Adipose tissue (tissue), 3 donors: ENCODE data around the gene MIB2. TPM values are rescaled to one million over a fixed set of nuclear protein-coding genes. Genes with fewer than 3 reads are reported as not detected.
"Not testable (repeated sequence)": the region's sequence is repeated elsewhere in the genome, so short reads cannot be mapped to it uniquely, and the experiment has no call there.

Source experiments
- H3K27ac ChIP-seq: one replicate; pipeline ENCODE4 v1.5.1; 2013; ENCODE audit warnings: low read depth, low read length
- WGBS, 3 donors: extraction: QIAGEN DNeasy Blood & Tissue Kit; methylation state at CpG; one replicate each; pipeline ENCODE4 v1.1.7; 2013; 5-methylcytosine and 5-hydroxymethylcytosine counted together
- polyA plus RNA-seq, 3 donors: library from polyadenylated mRNA; stranded (reverse); fragments of 200-250 nt; gene quantifications; one replicate each; pipeline ENCODE4 v1.2.3, GENCODE V29; 2013
- donor health status: healthy with polysubstance abuse.
- donor health status: Bipolar disorder and iron deficiency.
- donor health status: healthy.

Gene MIB2
- polyA plus RNA-seq, 3 donors: 37.0 to 65.3 (median 41.8) TPM

DNA sequence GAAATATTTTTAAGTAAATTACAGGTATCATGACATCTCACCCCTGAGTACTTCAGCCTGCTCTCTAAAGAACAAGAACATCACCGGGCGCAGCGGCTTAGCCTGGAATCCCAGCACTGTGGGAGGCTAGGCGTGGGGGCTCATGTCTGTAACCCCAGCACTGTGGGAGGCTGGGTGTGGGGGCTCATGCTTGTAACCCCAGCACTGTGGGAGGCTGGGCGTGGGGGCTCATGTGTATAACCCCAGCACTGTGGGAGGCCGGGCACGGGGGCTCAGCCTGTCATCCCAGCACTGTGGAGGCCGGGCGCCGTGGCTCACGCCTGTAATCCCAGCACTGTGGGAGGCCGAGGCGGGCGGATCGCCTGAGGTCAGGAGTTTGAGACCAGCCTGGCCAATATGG, 51.2 kb downstream of the MIB2 start:
- WGBS, 3 donors: 95 to 97% (median 97%) methylated on average over 15 of the region's 15 CpGs

DNA sequence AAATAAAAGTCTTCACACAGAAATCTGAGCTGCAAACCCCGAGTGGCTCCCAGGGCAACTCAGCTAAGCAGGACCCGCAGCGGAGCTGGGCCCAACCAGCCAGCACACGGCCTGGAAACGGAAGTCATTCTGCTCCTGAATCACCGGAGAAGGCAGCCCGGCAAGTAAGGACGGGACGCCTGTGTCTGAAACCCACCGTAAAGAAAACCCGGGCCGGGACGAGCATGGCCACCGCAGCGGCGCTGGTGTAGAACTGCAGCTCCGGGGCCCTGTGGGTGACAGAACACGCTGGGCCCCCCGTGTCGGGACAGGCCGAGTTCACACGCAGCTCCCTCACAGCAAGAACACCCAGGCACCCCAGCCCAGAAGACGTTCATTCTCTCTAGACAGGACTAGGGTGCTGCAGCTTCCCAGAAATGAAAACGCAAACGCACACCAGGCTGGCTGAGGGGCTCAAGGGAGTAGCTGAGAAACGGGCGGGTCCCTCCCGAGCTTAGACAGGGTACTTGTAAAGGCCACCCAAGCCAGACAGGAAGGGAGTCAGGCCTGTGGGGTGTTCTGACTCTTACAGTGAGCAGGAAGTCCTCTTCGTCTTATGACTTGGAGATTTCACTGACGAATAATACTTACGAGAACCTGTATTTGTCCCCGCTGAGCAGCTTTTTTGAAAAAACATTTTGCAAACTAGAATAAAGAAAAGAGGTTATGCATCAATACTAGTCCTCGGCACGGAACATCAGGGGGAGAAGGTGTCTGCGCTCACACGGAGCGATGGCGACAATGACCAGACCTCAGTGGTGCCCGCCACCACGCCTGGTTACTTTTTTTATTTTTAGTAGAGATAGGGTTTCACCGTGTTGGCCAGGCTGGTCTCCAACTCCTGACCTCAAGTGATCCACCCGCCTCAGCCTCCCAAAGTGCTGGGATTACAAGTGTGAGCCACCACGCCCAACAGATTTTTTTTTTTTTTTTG, 54.5 kb downstream of the MIB2 start:
- H3K27ac ChIP-seq: no peak overlapping the region
- WGBS, 3 donors: 91 to 94% (median 91%) methylated on average over 42 to 43 of the region's 43 CpGs

More for the DNA sequence above, 51.2 kb downstream of the MIB2 start:
- no peak overlapping the region for H3K27ac ChIP-seq

DNA sequence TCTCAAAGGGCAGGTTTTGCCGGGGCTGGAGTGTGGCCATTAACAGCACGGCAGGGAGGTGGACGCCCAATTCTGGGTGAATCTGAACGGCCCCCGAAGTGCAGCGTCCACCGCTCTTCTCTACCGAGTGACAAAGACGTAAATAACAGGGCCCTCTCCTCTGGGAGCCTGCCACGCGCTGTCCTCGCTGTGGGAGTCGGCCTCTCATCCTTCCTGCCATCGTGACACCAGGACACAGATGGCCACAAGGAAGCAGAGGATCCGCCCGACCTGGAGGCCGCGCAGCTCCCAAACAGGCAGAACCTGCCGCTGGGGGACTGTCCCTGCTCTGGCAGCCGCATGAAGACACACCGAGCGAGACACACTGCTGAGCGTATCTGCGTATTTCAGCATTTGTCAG, 55.6 kb downstream of the MIB2 start:
- 91 to 92% (median 92%) methylated on average over 24 of the region's 24 CpGs for WGBS, 3 donors
- no peak overlapping the region for H3K27ac ChIP-seq

- no peak overlapping the region for H3K27ac ChIP-seq
- WGBS, 3 donors: 87 to 91% (median 90%) methylated on average over 27 of the region's 27 CpGs
Measured at GRCh38 chr1:1671365-1672119, 56.2 kb downstream of the MIB2 start.

DNA sequence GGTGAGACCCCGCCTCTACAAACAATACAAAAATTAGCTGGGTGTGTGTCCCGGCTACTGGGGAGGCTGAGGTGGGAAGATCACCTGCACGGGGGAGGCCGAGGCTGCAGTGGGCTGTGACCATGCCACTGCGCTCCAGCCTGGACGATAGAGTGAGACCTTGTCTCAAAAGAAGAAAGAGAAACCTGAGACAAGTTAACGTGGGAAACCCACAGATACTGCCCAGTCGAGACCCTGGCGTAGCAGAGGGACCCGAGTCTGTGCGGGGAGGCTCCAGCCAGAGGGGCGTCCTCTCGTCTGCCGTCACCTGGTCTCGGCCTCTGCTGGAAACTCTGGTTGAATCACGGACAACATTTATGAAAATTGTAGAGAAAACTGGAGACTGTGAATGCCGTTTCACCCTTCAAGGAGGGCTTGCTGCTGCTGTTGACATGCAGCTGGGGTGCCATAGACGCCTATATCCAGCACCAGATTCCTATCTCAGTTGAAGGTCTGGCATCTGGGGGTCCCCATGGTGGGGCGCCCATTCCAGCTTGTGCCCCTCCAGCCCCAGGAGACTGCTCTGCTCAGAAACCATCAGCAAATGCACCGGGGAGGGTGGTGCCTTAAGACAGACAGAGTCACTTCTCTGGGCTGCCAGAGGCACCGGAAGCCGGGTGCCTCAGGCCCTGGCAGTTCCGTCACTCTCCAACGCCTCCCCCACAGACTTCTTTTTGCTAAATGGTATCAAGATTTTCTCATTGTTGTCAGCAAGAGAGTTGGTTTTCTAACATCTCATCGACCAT, 57.1 kb downstream of the MIB2 start:
- H3K27ac ChIP-seq: no peak overlapping the region
- WGBS, 3 donors: 92 to 96% (median 95%) methylated on average over 25 of the region's 25 CpGs

GRCh38 chr1:1674806-1675205, 59.5 kb downstream of the MIB2 start:
- WGBS, 3 donors: 77 to 89% (median 84%) methylated on average over 13 to 21 of the region's 21 CpGs
- H3K27ac ChIP-seq: not testable (repeated sequence)

GRCh38 chr1:1675218-1675617, 59.9 kb downstream of the MIB2 start:
- WGBS, 3 donors: 90 to 95% (median 95%) methylated on average over 7 to 11 of the region's 18 CpGs
- not testable (repeated sequence) for H3K27ac ChIP-seq

DNA sequence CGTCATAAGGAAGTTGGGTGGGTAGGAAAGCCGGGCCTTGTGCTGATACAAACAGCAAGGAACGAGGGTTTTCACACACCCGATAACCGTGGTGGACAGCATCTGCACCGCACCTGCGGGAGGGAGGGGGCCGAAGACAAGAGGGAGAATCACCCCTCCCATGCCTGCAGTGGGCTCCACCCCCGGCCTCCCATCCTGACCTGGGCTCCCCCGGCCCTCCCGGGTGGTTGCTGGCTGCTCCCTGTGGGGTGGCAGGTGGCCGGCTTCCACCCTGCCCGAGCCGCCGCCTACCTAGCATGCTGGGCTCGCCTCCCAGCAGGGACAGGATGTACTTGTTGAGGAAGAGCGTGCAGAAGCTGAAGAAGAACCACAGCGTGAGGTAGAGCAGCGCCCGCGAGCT, 60.8 kb downstream of the MIB2 start:
- H3K27ac ChIP-seq: not testable (repeated sequence)
- 80 to 83% (median 82%) methylated on average over 3 to 10 of the region's 21 CpGs for WGBS, 3 donors

DNA sequence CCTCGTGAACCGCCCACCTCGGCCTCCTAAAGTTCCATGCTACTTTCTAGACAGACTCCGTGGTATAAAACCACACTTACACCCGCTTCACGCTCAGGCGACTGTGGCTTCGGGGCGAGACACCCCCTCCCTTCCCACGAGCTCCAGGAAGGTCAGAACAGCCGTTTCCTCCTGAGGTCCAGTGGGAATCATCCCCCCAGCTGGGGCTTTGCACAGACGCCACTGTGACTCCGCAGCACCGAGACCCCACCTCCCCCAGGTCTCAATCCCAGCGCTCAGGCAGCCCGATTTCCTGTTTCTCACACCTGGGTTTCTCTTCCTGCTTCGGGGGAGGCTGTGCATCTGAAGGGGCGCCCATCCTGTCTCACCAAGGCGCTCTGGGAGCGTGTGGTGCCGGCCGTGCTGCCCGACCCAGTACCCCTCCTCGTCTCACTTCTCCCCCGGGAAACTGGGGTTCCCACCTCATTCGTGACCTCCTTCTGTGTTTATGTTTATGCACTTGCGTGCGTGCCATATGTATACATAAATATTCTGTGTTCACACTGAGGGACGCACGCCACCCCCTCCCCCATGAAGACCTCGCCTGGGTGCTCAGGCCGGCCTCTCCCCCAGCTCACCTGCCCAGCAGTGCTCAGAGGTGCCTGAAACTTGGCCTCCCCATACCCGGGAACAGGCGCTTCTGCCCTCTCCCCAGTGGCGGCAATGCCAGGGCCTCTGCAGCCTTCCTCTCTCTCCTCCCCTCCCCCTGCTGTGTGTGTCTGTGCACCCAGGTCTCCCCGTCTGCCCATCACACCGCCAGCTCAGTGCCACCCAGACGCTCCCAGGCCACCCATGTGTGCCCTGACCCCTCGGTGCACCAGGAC, 62.6 kb downstream of the MIB2 start:
- no peak overlapping the region for H3K27ac ChIP-seq
- WGBS, 3 donors: 53 to 79% (median 55%) methylated on average over 38 to 39 of the region's 39 CpGs

- H3K27ac ChIP-seq: no peak overlapping the region
Measured at GRCh38 chr1:1678581-1679380, 63.5 kb downstream of the MIB2 start.

More at GRCh38 chr1:1678581-1679380, 63.5 kb downstream of the MIB2 start:
- WGBS, 3 donors: 47 to 76% (median 66%) methylated on average over 24 of the region's 24 CpGs

Other genes with a start within 250 kb of the MIB2 start
- gene AURKAIP1, start 240.3 kb upstream of the MIB2 start, polyA plus RNA-seq: 100 to 1,000 TPM; 129 to 240 (median 165) TPM
- 100 to 1,000 TPM; 103 to 173 (median 106) TPM for gene CCNL2, start 216.2 kb upstream of the MIB2 start, polyA plus RNA-seq
- gene MRPL20, start 208.2 kb upstream of the MIB2 start, polyA plus RNA-seq: 100 to 1,000 TPM; 110 to 228 (median 190) TPM
- 10 to 100 TPM in 2 of 3 donors, 1 to 10 TPM in 1; 9.9 to 25.5 (median 10.6) TPM for gene ANKRD65, start 194.2 kb upstream of the MIB2 start, polyA plus RNA-seq
- gene VWA1, start 179.8 kb upstream of the MIB2 start, polyA plus RNA-seq: 10 to 100 TPM in 2 of 3 donors, 1 to 10 TPM in 1; 7.8 to 53.1 (median 42.1) TPM
- gene ATAD3C, start 165.8 kb upstream of the MIB2 start, polyA plus RNA-seq: 10 to 100 TPM in 1 of 3 donors, 1 to 10 TPM in 1, under 1 TPM in 1; 0.34 to 10.3 (median 2.2) TPM
- 10 to 100 TPM; 13.6 to 27.5 (median 14.2) TPM for gene ATAD3B, start 143.7 kb upstream of the MIB2 start, polyA plus RNA-seq
- gene ATAD3A, start 103.3 kb upstream of the MIB2 start, polyA plus RNA-seq: 10 to 100 TPM; 12.9 to 23.1 (median 14.2) TPM
- gene TMEM240, start 74.9 kb upstream of the MIB2 start, polyA plus RNA-seq: 1 to 10 TPM in 2 of 3 donors, under 1 TPM in 1; 0.85 to 4.3 (median 2.1) TPM
- gene SSU72, start 40.6 kb upstream of the MIB2 start, polyA plus RNA-seq: 100 to 1,000 TPM in 2 of 3 donors, 10 to 100 TPM in 1; 63.1 to 139 (median 133) TPM
- 1 to 10 TPM in 1 of 3 donors, under 1 TPM in 2; 0.52 to 2.2 (median 0.70) TPM for gene FNDC10, start 15.4 kb upstream of the MIB2 start, polyA plus RNA-seq
- 10 to 100 TPM in 1 of 3 donors, 1 to 10 TPM in 1, under 1 TPM in 1; 0.89 to 24.4 (median 3.4) TPM for gene MMP23B, start 16.7 kb downstream of the MIB2 start, polyA plus RNA-seq
- 10 to 100 TPM; 17.6 to 35.4 (median 26.6) TPM for gene CDK11B, start 43.5 kb downstream of the MIB2 start, polyA plus RNA-seq
- 10 to 100 TPM; 15.1 to 19.5 (median 18.5) TPM for gene SLC35E2B, start 77.3 kb downstream of the MIB2 start, polyA plus RNA-seq
- gene CDK11A, start 108.9 kb downstream of the MIB2 start, polyA plus RNA-seq: 10 to 100 TPM; 10.5 to 52.6 (median 21.5) TPM
- 100 to 1,000 TPM in 1 of 3 donors, 10 to 100 TPM in 2; 33.2 to 131 (median 73.2) TPM for gene NADK, start 163.0 kb downstream of the MIB2 start, polyA plus RNA-seq